ENCODE results near the gene RAPGEF6. TPM values are rescaled to one million over a fixed set of nuclear protein-coding genes. Genes with fewer than 3 reads are reported as not detected.

RAPGEF6 gene
- total RNA-seq, 2 donors from 2014 or later = 36.5 to 37.3 TPM

GRCh38 chr5:131589510-131590348 is 45.3 kb downstream of the RAPGEF6 start:
- no peaks in the 10 kb centered on the region for H3K27me3 Mint-ChIP-seq (ENCODE audit: low read depth)
- peak in 1 of 2 donors; percentile 25 for DNase-seq
- no peak overlapping the region for H3K27ac Mint-ChIP-seq
- no peaks in the 10 kb centered on the region for H3K9me3 Mint-ChIP-seq
- peaks cover 0 to 4% of the 10 kb centered on the region in 2 donors for H3K36me3 Mint-ChIP-seq (ENCODE audit: insufficient read depth in 2 of 2)
- peaks cover 34% of the 10 kb centered on the region for H3K4me1 Mint-ChIP-seq (ENCODE audit: low read depth)
- H3K4me3 Mint-ChIP-seq = no peak overlapping the region
- ATAC-seq (replicated peaks in 1 of 2) = peak; percentile 52 to 67

- Mint-ChIP-seq H3K4me3 (no peak overlapping the region), H3K36me3 (ENCODE audit: insufficient read depth in 2 of 2) (peaks cover 0 to 4% of the 10 kb centered on the region in 2 donors), H3K9me3 (no peaks in the 10 kb centered on the region), H3K27me3 (ENCODE audit: low read depth) (no peaks in the 10 kb centered on the region), H3K27ac (no peak overlapping the region), H3K4me1 (ENCODE audit: low read depth) (peaks cover 32% of the 10 kb centered on the region)
- ATAC-seq (replicated peaks in 1 of 2) = no peak
- no peak for DNase-seq
These were observed 47.5 kb downstream of the RAPGEF6 start for GRCh38 chr5:131587541-131587940.

- Mint-ChIP-seq H3K27ac (no peak overlapping the region), H3K9me3 (peaks cover 2 to 3% of the 10 kb centered on the region in 2 donors), H3K4me1 (ENCODE audit: low read depth) (peaks cover 33% of the 10 kb centered on the region), H3K27me3 (ENCODE audit: low read depth) (no peaks in the 10 kb centered on the region), H3K4me3 (no peak overlapping the region), H3K36me3 (ENCODE audit: insufficient read depth in 2 of 2) (peaks cover 20 to 22% of the 10 kb centered on the region in 2 donors)
- ATAC-seq (replicated peaks in 1 of 2) (no peak), DNase-seq (no peak)
These were observed 53.3 kb downstream of the RAPGEF6 start for GRCh38 chr5:131581702-131582101.

- DNase-seq (no peak), ATAC-seq (replicated peaks in 1 of 2) (no peak)
- Mint-ChIP-seq H3K4me1 (ENCODE audit: low read depth) (peaks cover 28% of the 10 kb centered on the region), H3K27ac (no peak overlapping the region), H3K4me3 (no peak overlapping the region), H3K9me3 (peaks cover 2 to 3% of the 10 kb centered on the region in 2 donors), H3K36me3 (ENCODE audit: insufficient read depth in 2 of 2) (peaks cover 18 to 20% of the 10 kb centered on the region in 2 donors), H3K27me3 (ENCODE audit: low read depth) (no peaks in the 10 kb centered on the region)
These were observed 54.9 kb downstream of the RAPGEF6 start for GRCh38 chr5:131579917-131580671.

GRCh38 chr5:131575660-131576227 is 59.3 kb downstream of the RAPGEF6 start:
- no peaks in the 10 kb centered on the region for H3K27me3 Mint-ChIP-seq (ENCODE audit: low read depth)
- H3K36me3 Mint-ChIP-seq (ENCODE audit: insufficient read depth in 2 of 2) = peaks cover 20 to 22% of the 10 kb centered on the region in 2 donors
- peaks cover 5% of the 10 kb centered on the region for H3K4me1 Mint-ChIP-seq (ENCODE audit: low read depth)
- no peak overlapping the region for H3K27ac Mint-ChIP-seq
- H3K4me3 Mint-ChIP-seq = no peak overlapping the region
- DNase-seq = no peak
- peaks cover 6 to 7% of the 10 kb centered on the region in 2 donors for H3K9me3 Mint-ChIP-seq
- ATAC-seq (replicated peaks in 1 of 2) = no peak

GRCh38 chr5:131571669-131572168 is 63.3 kb downstream of the RAPGEF6 start:
- Mint-ChIP-seq H3K27me3 (ENCODE audit: low read depth) (no peaks in the 10 kb centered on the region), H3K4me1 (ENCODE audit: low read depth) (peaks cover 26% of the 10 kb centered on the region), H3K4me3 (no peak overlapping the region), H3K36me3 (ENCODE audit: insufficient read depth in 2 of 2) (peaks cover 11 to 16% of the 10 kb centered on the region in 2 donors), H3K27ac (no peak overlapping the region), H3K9me3 (peaks cover 6 to 7% of the 10 kb centered on the region in 2 donors)
- ATAC-seq (replicated peaks in 1 of 2) (no peak), DNase-seq (no peak)

GRCh38 chr5:131570757-131571156 is 64.3 kb downstream of the RAPGEF6 start:
- H3K36me3 Mint-ChIP-seq (ENCODE audit: insufficient read depth in 2 of 2) = peaks cover 11 to 16% of the 10 kb centered on the region in 2 donors
- H3K27me3 Mint-ChIP-seq (ENCODE audit: low read depth) = no peaks in the 10 kb centered on the region
- peaks cover 29% of the 10 kb centered on the region for H3K4me1 Mint-ChIP-seq (ENCODE audit: low read depth)
- no peak overlapping the region for H3K27ac Mint-ChIP-seq
- no peak for DNase-seq
- H3K9me3 Mint-ChIP-seq = peaks cover 6 to 7% of the 10 kb centered on the region in 2 donors
- ATAC-seq (replicated peaks in 1 of 2) = no peak
- no peak overlapping the region for H3K4me3 Mint-ChIP-seq

GRCh38 chr5:131564229-131564652 is 70.8 kb downstream of the RAPGEF6 start:
- no peaks in the 10 kb centered on the region for H3K27me3 Mint-ChIP-seq (ENCODE audit: low read depth)
- peaks cover 4% of the 10 kb centered on the region in 2 donors for H3K36me3 Mint-ChIP-seq (ENCODE audit: insufficient read depth in 2 of 2)
- no peaks in the 10 kb centered on the region for H3K9me3 Mint-ChIP-seq
- DNase-seq (no peak), ATAC-seq (replicated peaks in 1 of 2) (no peak)
- H3K4me1 Mint-ChIP-seq (ENCODE audit: low read depth) = peaks cover 39% of the 10 kb centered on the region
- no peak overlapping the region for H3K27ac Mint-ChIP-seq
- no peak overlapping the region for H3K4me3 Mint-ChIP-seq

- H3K4me1 Mint-ChIP-seq (ENCODE audit: low read depth) = peaks cover 38% of the 10 kb centered on the region
- no peaks in the 10 kb centered on the region for H3K27me3 Mint-ChIP-seq (ENCODE audit: low read depth)
- DNase-seq (no peak), ATAC-seq (replicated peaks in 1 of 2) (no peak)
- H3K4me3 Mint-ChIP-seq = no peak overlapping the region
- peaks cover 4% of the 10 kb centered on the region in 2 donors for H3K36me3 Mint-ChIP-seq (ENCODE audit: insufficient read depth in 2 of 2)
- no peak overlapping the region for H3K27ac Mint-ChIP-seq
- H3K9me3 Mint-ChIP-seq = no peaks in the 10 kb centered on the region
These were observed 71.4 kb downstream of the RAPGEF6 start for GRCh38 chr5:131563434-131564228.

- peaks cover 54% of the 10 kb centered on the region for H3K4me1 Mint-ChIP-seq (ENCODE audit: low read depth)
- DNase-seq = no peak
- H3K27ac Mint-ChIP-seq = peak overlapping the region; percentile 89
- ATAC-seq (replicated peaks in 1 of 2) = no peak
- H3K36me3 Mint-ChIP-seq (ENCODE audit: insufficient read depth in 2 of 2) = peaks cover 6 to 27% of the 10 kb centered on the region in 2 donors
- no peaks in the 10 kb centered on the region for H3K9me3 Mint-ChIP-seq
- no peaks in the 10 kb centered on the region for H3K27me3 Mint-ChIP-seq (ENCODE audit: low read depth)
- H3K4me3 Mint-ChIP-seq = peak overlapping the region in 1 of 2 donors; percentile 33
These were observed 84.4 kb downstream of the RAPGEF6 start for GRCh38 chr5:131550606-131551005.

- DNase-seq (no peak), ATAC-seq (replicated peaks in 1 of 2) (peak; percentile 89 to 95)
- no peaks in the 10 kb centered on the region for H3K27me3 Mint-ChIP-seq (ENCODE audit: low read depth)
- H3K4me3 Mint-ChIP-seq = peak overlapping the region; percentile 87 to 100
- H3K9me3 Mint-ChIP-seq = no peaks in the 10 kb centered on the region
- peaks cover 4 to 26% of the 10 kb centered on the region in 2 donors for H3K36me3 Mint-ChIP-seq (ENCODE audit: insufficient read depth in 2 of 2)
- H3K27ac Mint-ChIP-seq = peak overlapping the region; percentile 100
- H3K4me1 Mint-ChIP-seq (ENCODE audit: low read depth) = peaks cover 75% of the 10 kb centered on the region
These were observed 86.9 kb downstream of the RAPGEF6 start for GRCh38 chr5:131548176-131548575.

GRCh38 chr5:131545845-131546244 is 89.2 kb downstream of the RAPGEF6 start:
- H3K36me3 Mint-ChIP-seq (ENCODE audit: insufficient read depth in 2 of 2) = peaks cover 4 to 20% of the 10 kb centered on the region in 2 donors

More at GRCh38 chr5:131545845-131546244, 89.2 kb downstream of the RAPGEF6 start:
- Mint-ChIP-seq H3K27ac (peak overlapping the region; percentile 47), H3K9me3 (no peaks in the 10 kb centered on the region), H3K27me3 (ENCODE audit: low read depth) (no peaks in the 10 kb centered on the region), H3K4me1 (ENCODE audit: low read depth) (peaks cover 85% of the 10 kb centered on the region), H3K4me3 (peak overlapping the region; percentile 78 to 82)
- no peak for ATAC-seq (replicated peaks in 1 of 2)
- DNase-seq = no peak

Measured in activated T-cell treated with anti-CD3 and anti-CD28 coated beads, Interleukin-2, amount 50 U/mL, for 72 hours (primary cell).